Body of pancreas (tissue), 4 donors: ENCODE results near the gene AMBRA1.

ENCODE experiments used
- CTCF ChIP-seq, 7 experiments: fragments of 450-650 bp in 4 of 7; fragments of 200-600 bp in 3 of 7; sonication (generic) in 3 of 7; IDR thresholded peaks; one replicate each; pipeline ENCODE4 v1.5.1; 2016 to 2019; ENCODE audit warnings: antibody characterized with exemption in 7 of 7
- POLR2A ChIP-seq, 3 donors: fragments of 450-650 bp; IDR thresholded peaks; one replicate each; pipeline ENCODE4 v1.6.1; 2016; ENCODE audit warnings: antibody characterized with exemption in 3 of 3, mild to moderate bottlenecking in 2 of 3

- no peak for TF ChIP-seq CTCF (IDR thresholded peaks at IDR 0.05)
- no peak for TF ChIP-seq POLR2A (IDR thresholded peaks at IDR 0.05)
Measured at GRCh38 chr11:46393231-46393616, 200.6 kb downstream of the AMBRA1 start.
